GM12864 (cell line): ENCODE data around the gene SYTL5.

Experiments
- DNase-seq: peaks from one replicate; pipeline ENCODE4 v3.0.0-alpha.2; 2011; ENCODE audit warnings: low read depth
- H3K4me3 ChIP-seq: 2 replicates; pipeline ENCODE4 v1.5.1; 2011; ENCODE audit warnings: mild to moderate bottlenecking, low read depth, low read length, control low read depth
- TF ChIP-seq, protein P1 (sequence below): IDR thresholded peaks from 2 replicates; pipeline ENCODE4 v1.5.1; 2011; ENCODE audit warnings: low read depth, mild to moderate bottlenecking, moderate library complexity, low read length, control low read depth, inconsistent platforms; ENCODE audit errors: missing control alignments

The SYTL5 gene

DNA sequence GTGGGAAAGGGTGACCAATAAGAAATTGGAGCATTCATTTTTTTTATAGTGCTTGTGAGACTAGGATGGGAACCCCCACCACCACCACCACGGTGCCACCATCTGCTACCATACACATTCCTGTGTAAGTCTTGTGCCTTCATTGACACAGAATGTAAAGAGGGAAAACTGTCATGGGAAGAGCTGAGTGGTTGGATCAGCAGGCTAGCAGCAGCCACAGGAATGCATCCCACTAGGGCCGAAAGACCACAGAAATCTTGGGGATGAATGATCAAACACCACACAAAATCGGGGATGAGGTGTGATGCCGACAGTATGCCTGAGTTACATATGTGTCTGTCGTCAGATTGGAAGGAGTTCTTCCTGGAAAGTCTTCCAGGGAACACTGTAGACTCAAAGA is 145.1 kb downstream of the SYTL5 start:
- TF ChIP-seq, protein P1, sequence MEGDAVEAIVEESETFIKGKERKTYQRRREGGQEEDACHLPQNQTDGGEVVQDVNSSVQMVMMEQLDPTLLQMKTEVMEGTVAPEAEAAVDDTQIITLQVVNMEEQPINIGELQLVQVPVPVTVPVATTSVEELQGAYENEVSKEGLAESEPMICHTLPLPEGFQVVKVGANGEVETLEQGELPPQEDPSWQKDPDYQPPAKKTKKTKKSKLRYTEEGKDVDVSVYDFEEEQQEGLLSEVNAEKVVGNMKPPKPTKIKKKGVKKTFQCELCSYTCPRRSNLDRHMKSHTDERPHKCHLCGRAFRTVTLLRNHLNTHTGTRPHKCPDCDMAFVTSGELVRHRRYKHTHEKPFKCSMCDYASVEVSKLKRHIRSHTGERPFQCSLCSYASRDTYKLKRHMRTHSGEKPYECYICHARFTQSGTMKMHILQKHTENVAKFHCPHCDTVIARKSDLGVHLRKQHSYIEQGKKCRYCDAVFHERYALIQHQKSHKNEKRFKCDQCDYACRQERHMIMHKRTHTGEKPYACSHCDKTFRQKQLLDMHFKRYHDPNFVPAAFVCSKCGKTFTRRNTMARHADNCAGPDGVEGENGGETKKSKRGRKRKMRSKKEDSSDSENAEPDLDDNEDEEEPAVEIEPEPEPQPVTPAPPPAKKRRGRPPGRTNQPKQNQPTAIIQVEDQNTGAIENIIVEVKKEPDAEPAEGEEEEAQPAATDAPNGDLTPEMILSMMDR = no peak
- no peak for DNase-seq
- H3K4me3 ChIP-seq = no peak overlapping the region

GRCh38 chrX:38154340-38154739 is 148.0 kb downstream of the SYTL5 start:
- TF ChIP-seq, protein P1 = no peak
- no peak overlapping the region for H3K4me3 ChIP-seq
- DNase-seq = no peak

DNA sequence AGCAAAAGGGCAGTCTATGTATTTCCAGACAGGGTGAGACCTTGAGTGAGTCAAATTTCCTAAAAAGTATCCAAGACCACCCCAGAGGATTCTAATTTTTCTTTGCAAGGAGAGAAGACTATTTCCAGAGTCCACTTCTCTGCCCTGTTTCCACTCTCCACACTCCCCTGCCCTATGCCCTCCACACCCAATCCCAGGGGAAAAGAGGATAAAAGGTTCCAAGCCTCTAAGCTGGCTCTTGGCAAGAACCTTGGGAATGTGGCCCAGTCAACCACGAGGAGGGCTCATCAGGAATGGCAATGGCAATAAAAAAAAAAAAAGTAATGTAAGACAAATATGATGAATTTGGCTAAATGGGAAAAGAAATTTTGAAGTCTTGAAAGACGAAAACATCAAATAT is 148.5 kb downstream of the SYTL5 start:
- no peak overlapping the region for H3K4me3 ChIP-seq
- TF ChIP-seq, protein P1 = no peak
- no peak for DNase-seq

- no peak overlapping the region for H3K4me3 ChIP-seq
- no peak for DNase-seq
- TF ChIP-seq, protein P1 = no peak
Observed at GRCh38 chrX:38156838-38157237, 150.5 kb downstream of the SYTL5 start.

DNA sequence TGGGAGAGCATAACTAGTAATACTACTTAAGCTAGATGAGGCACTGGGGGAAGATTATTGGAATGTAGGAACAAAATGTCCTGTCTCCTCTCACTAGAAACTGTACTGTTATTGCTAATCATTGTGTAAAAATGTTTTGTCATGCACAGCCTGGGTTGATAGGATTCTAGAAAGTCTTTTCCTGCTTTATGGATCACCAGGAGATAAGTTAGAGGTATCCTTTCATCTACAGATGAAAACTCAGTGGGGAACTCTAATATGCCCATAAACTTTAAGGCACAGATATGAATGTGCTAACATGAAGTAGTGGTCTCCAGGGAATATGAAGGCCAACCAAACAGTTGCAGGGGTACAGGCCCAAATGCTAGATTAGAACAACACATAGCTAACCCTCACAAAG is 156.8 kb downstream of the SYTL5 start:
- DNase-seq = no peak
- TF ChIP-seq, protein P1 = no peak

DNA sequence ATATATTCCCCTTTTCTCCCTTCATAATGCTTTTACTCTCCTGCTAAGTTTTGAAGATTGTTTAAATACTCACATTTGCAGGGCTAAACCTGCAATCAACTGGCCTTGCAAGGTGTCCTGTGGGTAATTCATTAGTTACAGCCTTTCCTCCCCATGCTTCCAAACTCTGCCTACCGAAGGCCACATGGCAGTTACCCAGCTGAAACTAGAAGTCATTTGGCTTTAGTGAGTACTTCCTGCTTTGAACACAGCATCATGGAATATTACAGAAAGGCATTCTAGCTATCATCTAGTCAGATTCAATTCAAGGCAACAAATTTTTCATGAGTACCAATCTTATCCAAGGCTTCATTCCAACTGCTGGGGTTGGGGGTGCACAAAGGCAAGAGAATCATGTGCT is 158.7 kb downstream of the SYTL5 start:
- no peak overlapping the region for H3K4me3 ChIP-seq
- TF ChIP-seq, protein P1 = no peak
- DNase-seq = no peak

More for the DNA sequence above, 156.8 kb downstream of the SYTL5 start:
- H3K4me3 ChIP-seq = no peak overlapping the region

DNA sequence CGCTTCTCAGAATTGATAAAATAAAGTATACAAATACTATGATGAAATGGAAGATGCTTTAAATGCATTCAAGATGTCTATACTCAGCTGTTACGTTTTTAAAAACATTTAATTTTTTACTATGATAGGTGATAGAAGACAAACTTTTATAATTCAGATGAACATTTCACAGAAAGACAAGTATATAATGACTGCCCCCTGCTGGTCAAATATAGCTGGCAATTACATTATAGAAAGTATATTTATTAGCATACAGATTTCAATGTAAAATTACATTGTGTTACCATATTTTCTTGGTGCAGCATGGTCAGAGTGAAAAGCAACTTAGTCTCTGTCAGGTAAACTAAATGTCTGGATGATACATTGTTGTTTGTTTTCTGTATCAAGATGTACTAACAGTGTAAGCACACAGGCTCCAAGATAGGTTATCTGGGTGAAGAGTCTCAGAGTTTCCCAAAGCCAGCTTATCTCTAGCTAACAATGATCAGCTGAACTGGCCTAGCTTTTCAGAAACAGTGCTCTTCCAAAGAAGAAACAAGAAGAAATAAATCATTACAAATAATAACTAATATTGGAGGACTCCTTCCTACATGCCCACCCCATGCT is 160.2 kb downstream of the SYTL5 start:
- TF ChIP-seq, protein P1 = peak; percentile 13
- H3K4me3 ChIP-seq = no peak overlapping the region
- no peak for DNase-seq
